ENCODE results near the gene HOXA2.
A peak's percentile ranks its signal among the peaks of the same experiment; 100 is the strongest.

Gene HOXA2

DNA sequence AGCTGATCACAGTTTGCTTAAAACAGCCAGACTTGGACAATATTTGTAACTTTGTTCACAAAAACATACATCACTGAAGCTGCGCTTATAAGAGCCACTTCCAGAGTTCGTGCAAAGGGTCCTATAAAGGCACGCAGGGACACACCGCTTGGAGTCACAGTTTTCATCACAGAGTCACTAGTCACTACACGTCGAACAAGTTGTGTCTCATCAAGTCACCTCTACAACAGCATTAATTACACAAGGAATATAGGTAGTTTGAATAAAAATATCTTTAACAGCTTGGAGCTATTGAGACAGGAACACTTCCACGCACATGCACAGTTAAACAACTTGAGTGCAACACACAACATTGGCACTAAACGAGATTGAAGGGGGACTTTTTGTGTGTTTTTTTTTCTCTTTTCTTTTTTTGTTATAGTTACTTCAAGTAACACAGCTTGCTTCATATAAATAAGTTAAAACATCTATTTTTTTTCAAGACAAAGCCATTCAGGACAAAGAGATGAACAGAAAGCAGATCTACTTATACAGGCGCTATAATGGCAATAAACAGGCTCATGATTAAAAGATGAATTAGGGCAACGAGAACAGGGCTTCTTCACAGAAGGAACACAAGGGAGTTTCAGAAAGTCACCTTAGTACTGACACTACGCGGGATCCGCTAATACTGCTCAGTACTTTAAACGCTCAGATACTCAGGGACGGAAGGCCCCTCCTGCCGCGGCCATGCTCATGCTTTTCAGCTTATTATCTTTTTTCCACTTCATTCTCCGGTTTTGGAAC lies 38.8 kb upstream of the HOXA2 start:
- DNase-seq: no peak

DNA sequence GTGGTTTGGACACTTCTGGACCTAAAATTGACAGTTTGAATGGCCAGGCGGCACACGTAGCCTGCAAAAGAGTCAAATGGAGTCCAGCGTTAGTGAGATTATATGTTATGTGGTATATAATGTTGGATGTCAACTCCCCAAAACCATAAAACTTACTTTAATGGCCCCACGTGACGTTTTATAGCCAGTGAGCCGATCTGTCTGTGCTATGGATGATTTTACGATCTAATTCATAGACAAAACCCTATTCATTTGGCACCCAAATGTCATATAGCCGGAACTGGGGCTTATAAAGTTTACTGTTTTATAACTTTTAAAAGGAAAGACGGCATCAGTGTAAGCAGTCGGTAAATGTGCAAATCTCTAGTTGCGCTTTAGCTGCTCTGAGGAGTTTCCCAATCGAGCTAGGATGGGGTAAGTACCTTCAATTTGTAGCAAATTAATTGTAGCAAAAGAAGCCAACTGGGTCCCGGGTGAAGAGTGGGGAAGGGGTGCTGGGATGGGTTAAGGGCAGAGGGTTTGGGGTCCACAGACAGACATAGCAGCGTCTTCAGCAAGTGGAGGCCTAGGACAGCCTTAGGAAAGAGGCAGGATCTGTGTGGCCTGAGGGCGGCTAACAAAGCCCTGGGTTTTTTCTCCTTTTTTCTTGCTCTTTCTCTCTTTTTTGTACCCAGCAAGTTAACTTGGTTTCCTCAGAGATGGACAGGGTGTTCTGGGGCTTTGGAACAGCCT lies 37.8 kb upstream of the HOXA2 start:
- no peak for DNase-seq

DNA sequence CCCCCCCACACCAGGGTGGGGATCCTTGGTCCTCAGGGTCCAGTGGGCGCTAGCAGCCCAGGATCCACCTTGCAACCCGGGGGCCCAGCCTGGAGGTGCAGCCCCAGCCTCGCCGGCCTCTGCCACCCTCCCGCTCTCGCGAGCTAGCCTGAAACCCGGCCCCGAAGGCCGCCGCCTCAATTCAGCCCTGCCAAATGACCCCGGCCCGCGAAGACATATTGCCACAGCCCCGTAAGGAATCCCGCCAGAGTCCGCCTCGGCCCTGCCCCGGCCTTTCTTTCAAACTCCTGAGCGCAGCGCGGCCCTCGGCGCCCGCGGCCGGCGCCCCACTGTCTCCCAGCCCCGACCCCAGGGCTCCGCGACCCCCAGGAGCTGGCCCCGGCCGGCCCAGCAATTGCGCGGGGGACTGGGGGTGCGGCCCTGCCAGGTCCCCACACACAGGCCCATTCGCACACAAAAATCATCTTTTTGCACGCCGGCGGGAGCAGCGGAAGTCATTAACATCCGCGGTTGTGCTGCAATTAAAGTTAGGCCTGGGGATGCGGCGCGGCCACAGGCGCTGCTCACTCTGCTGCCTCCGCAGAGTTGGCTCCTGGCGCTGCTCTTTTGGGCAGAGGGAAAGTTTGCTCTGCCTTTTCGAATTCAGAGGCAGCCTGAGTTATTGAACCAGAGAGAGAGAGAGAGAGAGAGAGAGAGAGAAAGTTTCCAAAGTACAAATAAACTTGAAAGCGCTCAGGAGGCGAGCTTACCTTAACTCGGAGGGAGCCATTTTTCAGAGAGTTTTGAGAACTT lies 37.0 kb upstream of the HOXA2 start:
- no peak for DNase-seq

- no peak for DNase-seq
Measured at GRCh38 chr7:27138985-27139333, 36.5 kb upstream of the HOXA2 start.

DNA sequence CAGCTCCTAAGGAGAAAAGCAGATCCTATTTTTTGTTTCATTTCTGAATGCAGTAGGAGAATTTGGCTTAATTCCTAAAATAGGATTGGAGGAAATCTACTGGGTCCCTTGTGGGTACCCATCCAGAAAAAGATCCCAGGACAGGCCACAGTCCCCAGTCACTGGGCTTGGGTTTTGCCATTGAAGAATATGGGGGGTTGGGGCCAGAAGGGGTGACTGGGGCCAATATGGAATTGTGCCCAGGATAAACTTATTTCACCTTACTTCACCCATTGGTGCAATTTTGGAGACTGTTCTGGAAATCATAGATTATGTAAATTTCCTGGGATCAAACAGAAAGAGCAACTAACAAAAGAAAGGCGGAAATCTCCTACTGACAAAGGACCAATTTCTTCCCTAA lies 36.0 kb upstream of the HOXA2 start:
- no peak for DNase-seq

- DNase-seq: no peak
Measured at GRCh38 chr7:27137640-27138315, 35.3 kb upstream of the HOXA2 start.

GRCh38 chr7:27134392-27134791 lies 31.9 kb upstream of the HOXA2 start:
- DNase-seq: no peak

GRCh38 chr7:27133409-27134231 lies 31.1 kb upstream of the HOXA2 start:
- DNase-seq: no peak

GRCh38 chr7:27132978-27133377 lies 30.5 kb upstream of the HOXA2 start:
- DNase-seq: no peak

GRCh38 chr7:27132214-27132613 lies 29.7 kb upstream of the HOXA2 start:
- DNase-seq: no peak

GRCh38 chr7:27131390-27131819 lies 28.9 kb upstream of the HOXA2 start:
- DNase-seq: no peak

GRCh38 chr7:27130540-27131389 lies 28.3 kb upstream of the HOXA2 start, which contains the start of gene HOXA4:
Gene HOXA4 (minus strand): TSS chr7:27130757. CDS start chr7:27130733, 24 bp downstream.
- DNase-seq: peak; percentile 80

DNA sequence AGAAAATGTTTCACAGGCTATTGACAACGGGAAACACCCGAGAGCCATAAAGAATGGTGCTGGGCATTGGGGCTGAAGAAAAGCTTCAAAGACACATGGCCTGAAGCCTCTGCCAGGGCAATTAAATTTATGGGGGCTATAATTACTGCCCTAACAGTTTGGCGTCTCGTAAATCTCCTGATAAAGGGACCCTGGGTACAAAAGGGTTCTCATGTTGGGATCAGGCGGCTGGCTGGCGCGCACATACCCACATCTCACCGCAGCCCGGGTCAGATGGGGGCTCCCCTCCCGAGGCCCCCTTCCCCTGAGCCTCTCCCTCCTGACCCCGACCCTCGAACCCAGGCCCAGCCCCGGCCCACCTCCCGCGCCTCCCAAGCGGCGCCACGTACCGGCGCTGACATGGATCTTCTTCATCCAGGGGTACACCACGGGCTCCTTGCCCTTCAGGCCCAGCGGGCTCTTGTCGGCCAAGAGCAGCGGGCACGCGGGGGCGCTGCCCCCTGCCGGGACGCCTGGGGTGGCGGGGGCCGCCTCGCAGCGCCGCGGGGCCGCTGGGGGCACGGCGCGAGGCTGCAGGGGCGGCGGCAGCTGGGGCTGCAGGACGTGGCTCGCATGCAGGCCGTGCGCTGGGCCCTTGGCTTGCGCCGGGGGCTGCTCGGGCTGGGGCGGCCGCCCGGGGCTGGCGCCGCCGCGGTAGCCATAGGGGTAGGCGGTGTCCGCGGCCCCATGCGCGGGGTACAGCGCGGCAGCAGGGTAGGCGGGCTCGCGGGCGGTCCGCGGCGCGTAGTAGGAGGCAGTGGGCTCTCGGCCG lies 27.5 kb upstream of the HOXA2 start:
- DNase-seq: no peak

DNA sequence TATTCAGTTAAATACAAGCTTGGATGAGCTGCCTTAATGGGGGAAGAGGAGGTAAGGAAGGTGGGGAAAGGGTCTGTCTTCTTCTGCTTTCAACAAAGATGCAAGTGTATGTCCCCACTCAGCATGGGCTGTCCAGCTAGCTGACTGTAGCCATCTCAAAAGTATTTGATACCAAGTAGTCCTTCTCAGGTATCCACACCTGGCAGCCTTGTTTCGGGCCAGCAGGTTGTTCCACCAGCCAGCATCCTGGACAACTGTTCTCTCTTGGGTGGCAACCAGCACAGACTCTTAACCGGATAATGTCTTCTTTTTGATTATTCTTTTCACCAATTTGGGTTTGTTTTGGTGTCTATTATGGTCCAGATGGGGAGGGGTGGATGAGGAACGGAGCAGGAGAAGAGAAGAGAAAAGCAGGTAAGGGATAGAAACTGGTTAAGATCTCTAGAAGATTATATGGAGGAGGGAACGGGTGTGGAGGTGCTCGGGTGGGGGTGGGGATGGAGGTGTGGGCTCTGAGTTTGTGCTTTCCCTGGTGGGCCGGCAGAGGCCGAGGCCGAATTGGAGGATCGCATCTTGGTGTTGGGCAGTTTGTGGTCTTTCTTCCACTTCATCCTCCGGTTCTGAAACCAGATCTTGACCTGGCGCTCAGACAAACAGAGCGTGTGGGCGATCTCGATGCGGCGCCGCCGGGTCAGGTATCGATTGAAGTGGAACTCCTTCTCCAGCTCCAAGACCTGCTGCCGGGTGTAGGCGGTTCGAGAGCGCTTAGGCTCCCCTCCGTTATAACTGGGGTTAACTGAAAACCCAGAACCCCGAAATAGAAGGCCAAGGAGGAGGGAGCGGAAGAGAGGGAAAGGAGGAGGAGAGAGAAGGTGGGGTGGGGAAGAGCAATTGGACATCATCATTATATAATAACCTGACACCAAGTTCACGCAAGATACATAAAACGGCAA lies 26.6 kb upstream of the HOXA2 start:
- no peak for DNase-seq

DNA sequence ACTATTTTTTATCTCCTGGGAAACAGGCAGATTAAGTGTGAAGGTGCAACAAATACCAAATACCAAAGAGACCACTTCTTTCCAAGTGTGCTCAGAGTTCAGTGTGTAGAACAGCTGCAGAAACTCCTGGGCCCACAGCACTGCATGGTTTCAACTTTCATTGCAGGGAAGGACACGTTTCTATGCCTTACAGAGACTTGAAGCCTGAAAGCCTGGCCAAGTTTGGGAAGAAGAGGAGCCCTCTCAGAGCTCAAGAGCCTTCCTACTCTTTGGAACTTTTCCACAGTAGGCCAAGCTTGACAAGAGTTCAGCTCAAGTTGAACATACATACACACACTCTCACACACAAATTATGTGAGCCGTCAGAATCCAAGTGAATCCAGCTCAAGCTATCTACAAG lies 25.6 kb upstream of the HOXA2 start:
- no peak for DNase-seq

DNA sequence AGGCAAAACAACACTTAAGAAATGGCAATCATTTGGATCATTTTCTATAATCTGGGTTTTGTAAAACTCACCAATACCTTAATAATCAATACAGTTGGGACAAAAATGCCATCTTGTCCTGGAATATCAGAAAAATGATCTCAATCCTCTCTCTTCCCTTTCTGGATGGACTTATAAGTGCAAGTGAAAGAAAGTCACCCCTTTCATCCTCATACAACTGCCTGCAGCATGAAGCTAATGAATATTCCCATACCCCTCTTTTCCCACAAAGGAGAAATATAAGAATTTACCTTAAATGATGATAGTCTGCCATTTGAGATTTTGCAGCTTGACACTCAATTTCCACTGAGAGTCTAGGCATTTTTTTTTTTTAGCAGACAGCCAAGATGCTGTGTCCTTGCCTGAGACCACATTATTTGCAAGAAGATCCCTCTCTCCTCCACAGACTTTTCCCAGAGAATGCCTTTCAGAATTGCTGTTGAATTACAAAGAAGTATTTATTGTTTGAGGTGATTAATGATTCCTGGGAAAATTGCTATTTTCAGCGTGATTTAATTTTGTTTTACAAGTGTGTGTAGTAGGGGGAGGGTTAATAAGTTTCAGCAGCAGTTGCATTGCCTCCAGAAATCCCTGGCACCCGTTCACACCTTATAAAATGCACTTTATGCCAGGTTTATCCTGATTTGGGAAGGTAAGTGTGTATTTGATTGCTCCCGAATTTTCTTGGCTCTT lies 24.3 kb upstream of the HOXA2 start:
- no peak for DNase-seq

- DNase-seq: no peak
Measured at GRCh38 chr7:27125986-27126394, 23.5 kb upstream of the HOXA2 start.
